GM23338 (cell line): ENCODE data around the gene MXRA8. TPM values are rescaled to one million over a fixed set of nuclear protein-coding genes. Genes with fewer than 3 reads are reported as not detected.

Experiments
- ATAC-seq: fragments of 200-7000 bp; cut with Tn5 transposase; 3 replicates; pipeline ENCODE4 v1.9.1; 2020
- DNase-seq: peaks from one replicate; pipeline ENCODE4 v3.0.0-alpha.2; 2015; ENCODE audit warnings: low spot score
- H2AFZ ChIP-seq: fragments of 200-600 bp; sonication (generic); 2 replicates; pipeline ENCODE4 v1.8.0; 2016; ENCODE audit warnings: antibody characterized with exemption, mild to moderate bottlenecking, moderate library complexity
- H3F3A ChIP-seq: fragments of 200-600 bp; sonication (generic); replicated peaks from 2 replicates; pipeline ENCODE4 v1.8.0; 2017; ENCODE audit warnings: antibody characterized with exemption, mixed run types, low read depth
- H3K27ac ChIP-seq: fragments of 200-600 bp; sonication (generic); 2 replicates; pipeline ENCODE4 v1.6.1; 2016; ENCODE audit warnings: low read depth
- H3K27me3 ChIP-seq: fragments of 200-600 bp; sonication (generic); 2 replicates; pipeline ENCODE4 v1.8.0; 2016; ENCODE audit warnings: mild to moderate bottlenecking, mixed run types, moderate library complexity; ENCODE audit not compliant: insufficient read depth
- H3K36me3 ChIP-seq: fragments of 200-600 bp; sonication (generic); 2 replicates; pipeline ENCODE4 v1.8.0; 2016; ENCODE audit warnings: mild to moderate bottlenecking; ENCODE audit not compliant: insufficient read depth
- H3K4me1 ChIP-seq: fragments of 200-600 bp; sonication (generic); 2 replicates; pipeline ENCODE4 v1.8.0; 2016; ENCODE audit warnings: mild to moderate bottlenecking, moderate library complexity; ENCODE audit not compliant: insufficient read depth
- H3K4me2 ChIP-seq: fragments of 200-600 bp; sonication (generic); 2 replicates; pipeline ENCODE4 v1.7.1; 2017; ENCODE audit warnings: mixed run types
- H3K4me3 ChIP-seq: fragments of 200-600 bp; sonication (generic); 2 replicates; pipeline ENCODE4 v1.6.1; 2016; ENCODE audit warnings: mixed run types
- H3K79me2 ChIP-seq: fragments of 200-600 bp; sonication (generic); replicated peaks from 2 replicates; pipeline ENCODE4 v1.8.0; 2017; ENCODE audit warnings: mild to moderate bottlenecking; ENCODE audit not compliant: insufficient read depth
- H3K9me2 ChIP-seq: fragments of 200-600 bp; sonication (generic); 2 replicates; pipeline ENCODE4 v1.8.0; 2017; ENCODE audit not compliant: insufficient read depth
- H4K20me1 ChIP-seq: fragments of 200-600 bp; sonication (generic); replicated peaks from 2 replicates; pipeline ENCODE4 v1.8.0; 2017; ENCODE audit warnings: mild to moderate bottlenecking; ENCODE audit not compliant: insufficient read depth
- H3K27ac Mint-ChIP-seq: 2 replicates; pipeline ENCODE4 v1.8.0; 2020; ENCODE audit warnings: inconsistent platforms, mild to moderate bottlenecking, moderate library complexity, mixed read lengths
- H3K27me3 Mint-ChIP-seq: 3 replicates; pipeline ENCODE4 v1.8.0; 2022; ENCODE audit warnings: low read depth, mild to moderate bottlenecking, moderate library complexity, mixed read lengths, inconsistent platforms; ENCODE audit not compliant: insufficient read depth, poor library complexity
- H3K36me3 Mint-ChIP-seq: 3 replicates; pipeline ENCODE4 v1.8.0; 2021; ENCODE audit warnings: low read depth, mild to moderate bottlenecking, inconsistent platforms, moderate library complexity, mixed read lengths
- H3K4me1 Mint-ChIP-seq: 3 replicates; pipeline ENCODE4 v1.8.0; 2020; ENCODE audit warnings: mild to moderate bottlenecking, inconsistent platforms, mixed read lengths
- H3K4me3 Mint-ChIP-seq: 3 replicates; pipeline ENCODE4 v1.8.0; 2021; ENCODE audit warnings: moderate library complexity, mild to moderate bottlenecking, inconsistent platforms, mixed read lengths
- H3K9me3 Mint-ChIP-seq: 3 replicates; pipeline ENCODE4 v1.8.0; 2020; ENCODE audit warnings: moderate library complexity, mild to moderate bottlenecking, inconsistent platforms, mixed read lengths
- CTCF ChIP-seq, 2 experiments: fragments of 200-600 bp in 1 of 2; sonication (generic) in 1 of 2; conservative IDR thresholded peaks; 2 replicates each; pipeline versions ENCODE4 v1.5.1 to v1.6.1; 2016 to 2017; ENCODE audit warnings: antibody characterized with exemption in 2 of 2, low read depth in 2 of 2, mild to moderate bottlenecking in 2 of 2, moderate library complexity in 1 of 2
- ETS1 ChIP-seq: IDR thresholded peaks from 2 replicates; pipeline ENCODE4 v1.6.1; 2016; ENCODE audit warnings: antibody characterized with exemption
- EZH2phosphoT487 ChIP-seq: fragments of 200-600 bp; sonication (generic); IDR thresholded peaks from one replicate; pipeline ENCODE4 v1.8.1; 2018; ENCODE audit warnings: antibody characterized with exemption; ENCODE audit not compliant: unreplicated experiment
- JUNB ChIP-seq: IDR thresholded peaks from one replicate; pipeline ENCODE4 v1.6.1; 2016; ENCODE audit warnings: antibody characterized with exemption; ENCODE audit not compliant: unreplicated experiment
- NANOG ChIP-seq: IDR thresholded peaks from 2 replicates; pipeline ENCODE4 v1.6.1; 2016; ENCODE audit warnings: antibody characterized with exemption, borderline replicate concordance
- POLR2AphosphoS5 ChIP-seq: IDR thresholded peaks from 2 replicates; pipeline ENCODE4 v1.6.1; 2016; ENCODE audit warnings: antibody characterized with exemption, low read depth
- REST ChIP-seq: IDR thresholded peaks from one replicate; pipeline ENCODE4 v1.6.1; 2018; ENCODE audit warnings: antibody characterized with exemption; ENCODE audit not compliant: unreplicated experiment
- STAT1 ChIP-seq: IDR thresholded peaks from one replicate; pipeline ENCODE4 v1.6.1; 2016; ENCODE audit warnings: antibody characterized with exemption; ENCODE audit not compliant: unreplicated experiment
- ZNF462 ChIP-seq: fragments of 250-450 bp; sonication (Bioruptor Pico); IDR thresholded peaks from 2 replicates; pipeline ENCODE4 v1.5.0; 2020; ENCODE audit warnings: mild to moderate bottlenecking, moderate library complexity
- polyA plus RNA-seq: library from polyadenylated mRNA; unstranded; fragments of >200 nt; fragmentation: Nextera tagmentation; extraction: Ambion mirVana; gene quantifications from 2 replicates; pipeline ENCODE4 v1.2.1, GENCODE V29; 2016
- total RNA-seq: library from RNA; depleted of rRNA; stranded (reverse); fragments of >200 nt; shearing (Covaris generic); gene quantifications from 2 replicates; pipeline ENCODE4 v1.2.3, GENCODE V29; 2014

MXRA8 gene
- total and polyA plus RNA-seq, 2 experiments from 2014 or later: 9.1 to 17.2 TPM

- TF ChIP-seq ZNF462: no peak
- TF ChIP-seq ETS1: no peak
- no peak for TF ChIP-seq CTCF (conservative IDR thresholded peaks at IDR 0.05; ENCODE audit: low read depth in 2 of 2)
Observed at GRCh38 chr1:1326075-1326605, 32.2 kb downstream of the MXRA8 start (continued).

- no peak overlapping the region for H3K27ac ChIP-seq
- Mint-ChIP-seq H3K9me3 (no peaks in the 10 kb centered on the region; the same call in 2 of the 3 replicates), H3K4me3 (peak overlapping the region; percentile 64), H3K27ac (no peak overlapping the region), H3K4me1 (peaks cover 11% of the 10 kb centered on the region), H3K36me3 (peaks cover 15% of the 10 kb centered on the region; the same call in 2 of the 3 replicates), H3K27me3 (peaks cover 20% of the 10 kb centered on the region)
- peaks cover 38% of the 10 kb centered on the region for H3K79me2 ChIP-seq
- no peaks in the 10 kb centered on the region for H3K27me3 ChIP-seq
- no peak overlapping the region for H2AFZ ChIP-seq
- no peaks in the 10 kb centered on the region for H3K4me1 ChIP-seq
- peak overlapping the region; percentile 93 for H3K4me2 ChIP-seq
- peaks cover 15% of the 10 kb centered on the region; the same call in 1 of the 2 replicates for H3F3A ChIP-seq
- H4K20me1 ChIP-seq: peaks cover 5% of the 10 kb centered on the region; the same call in 1 of the 2 replicates
- ATAC-seq (no peak; the same call in 2 of the 3 replicates), DNase-seq (no peak)
- peak overlapping the region; percentile 85 for H3K4me3 ChIP-seq
- no peaks in the 10 kb centered on the region for H3K36me3 ChIP-seq
- no peaks in the 10 kb centered on the region for H3K9me2 ChIP-seq
- TF ChIP-seq POLR2AphosphoS5: no peak
- TF ChIP-seq JUNB: no peak
- TF ChIP-seq NANOG: no peak
- no peak for TF ChIP-seq REST
- no peak for TF ChIP-seq STAT1
- no peak for TF ChIP-seq ETS1
- TF ChIP-seq EZH2phosphoT487: no peak
Observed at GRCh38 chr1:1325288-1326074, 32.9 kb downstream of the MXRA8 start.
